Measurements from ENCODE around the gene AMOTL1.

Gene AMOTL1

GRCh38 chr11:94822080-94822479 is 53.9 kb downstream of the AMOTL1 start:
- H3K27ac ChIP-seq: no peak overlapping the region
- TF ChIP-seq ZFX (IDR thresholded peaks at IDR 0.05) (no peak), CTCF (conservative IDR thresholded peaks at IDR 0.05) (no peak)

GRCh38 chr11:94823102-94823732 is 55.1 kb downstream of the AMOTL1 start:
- TF ChIP-seq CTCF (conservative IDR thresholded peaks at IDR 0.05) (no peak), ZFX (IDR thresholded peaks at IDR 0.05) (no peak)
- no peak overlapping the region for H3K27ac ChIP-seq

- H3K27ac ChIP-seq: no peak overlapping the region
- no peak for TF ChIP-seq CTCF (conservative IDR thresholded peaks at IDR 0.05)
- no peak for TF ChIP-seq ZFX (IDR thresholded peaks at IDR 0.05)
Observed at GRCh38 chr11:94825031-94825430, 56.9 kb downstream of the AMOTL1 start.

- H3K27ac ChIP-seq: no peak overlapping the region
Observed at GRCh38 chr11:94825481-94825880, 57.3 kb downstream of the AMOTL1 start.

GRCh38 chr11:94826415-94826814 is 58.3 kb downstream of the AMOTL1 start:
- TF ChIP-seq CTCF (conservative IDR thresholded peaks at IDR 0.05) (no peak), ZFX (IDR thresholded peaks at IDR 0.05) (no peak)
- H3K27ac ChIP-seq: no peak overlapping the region

More at GRCh38 chr11:94825481-94825880, 57.3 kb downstream of the AMOTL1 start:
- TF ChIP-seq ZFX (IDR thresholded peaks at IDR 0.05) (no peak), CTCF (conservative IDR thresholded peaks at IDR 0.05) (no peak)

GRCh38 chr11:94828088-94828487 is 59.9 kb downstream of the AMOTL1 start:
- no peak for TF ChIP-seq ZFX (IDR thresholded peaks at IDR 0.05)
- TF ChIP-seq CTCF (conservative IDR thresholded peaks at IDR 0.05): no peak
- H3K27ac ChIP-seq: peak overlapping the region; percentile 14; the same call in 1 of the 2 replicates

- no peak for TF ChIP-seq CTCF (conservative IDR thresholded peaks at IDR 0.05)
- TF ChIP-seq ZFX (IDR thresholded peaks at IDR 0.05): no peak
- H3K27ac ChIP-seq: no peak overlapping the region; the same call in 1 of the 2 replicates
Observed at GRCh38 chr11:94830722-94831510, 62.8 kb downstream of the AMOTL1 start.
